Measurements from ENCODE around the gene SYPL1.
A peak's percentile ranks its signal among the peaks of the same experiment; 100 is the strongest.

SYPL1 gene

GRCh38 chr7:106121189-106121810 lies 9.2 kb upstream of the SYPL1 start:
- no peak for DNase-seq

- DNase-seq: no peak
Observed at GRCh38 chr7:106120500-106120899, 8.4 kb upstream of the SYPL1 start.

- DNase-seq: no peak
Observed at GRCh38 chr7:106119719-106120118, 7.6 kb upstream of the SYPL1 start.

- DNase-seq: no peak
Observed at GRCh38 chr7:106117786-106118544, 5.9 kb upstream of the SYPL1 start.

- peak in 1 of 3 donors; percentile 12 for DNase-seq
Observed at GRCh38 chr7:106116161-106116704, 4.1 kb upstream of the SYPL1 start.

- DNase-seq: peak in 1 of 3 donors; percentile 11
Observed at GRCh38 chr7:106114716-106115383, 2.7 kb upstream of the SYPL1 start.

- peak in 1 of 3 donors; percentile 4 for DNase-seq
Observed at GRCh38 chr7:106112972-106113421, 885 bp upstream of the SYPL1 start.

- peak; percentile 88 to 94 (median 88) for DNase-seq
Observed at GRCh38 chr7:106111655-106112117, 426 bp downstream of the SYPL1 start.

GRCh38 chr7:106110885-106111654 lies 1.0 kb downstream of the SYPL1 start:
- peak; percentile 9 to 23 (median 23) for DNase-seq

- DNase-seq: peak in 1 of 3 donors; percentile 13
Observed at GRCh38 chr7:106110238-106110560, 1.9 kb downstream of the SYPL1 start.

- DNase-seq: peak in 1 of 3 donors; percentile 12
Observed at GRCh38 chr7:106109521-106110237, 2.4 kb downstream of the SYPL1 start.

GRCh38 chr7:106108991-106109390 lies 3.1 kb downstream of the SYPL1 start:
- DNase-seq: no peak

GRCh38 chr7:106104721-106105260 lies 7.3 kb downstream of the SYPL1 start:
- peak; percentile 38 to 66 (median 40) for DNase-seq

- DNase-seq: no peak
Observed at GRCh38 chr7:106102387-106102966, 9.6 kb downstream of the SYPL1 start.

GRCh38 chr7:106101726-106102125 lies 10.4 kb downstream of the SYPL1 start:
- DNase-seq: no peak

GRCh38 chr7:106100863-106101629 lies 11.1 kb downstream of the SYPL1 start:
- DNase-seq: no peak

- no peak for DNase-seq
Observed at GRCh38 chr7:106099539-106099938, 12.6 kb downstream of the SYPL1 start.

GRCh38 chr7:106098889-106099288 lies 13.2 kb downstream of the SYPL1 start:
- no peak for DNase-seq

- no peak for DNase-seq
Observed at GRCh38 chr7:106095634-106096033, 16.5 kb downstream of the SYPL1 start.

GRCh38 chr7:106094780-106095179 lies 17.3 kb downstream of the SYPL1 start:
- DNase-seq: no peak

Data from suppressor macrophage treated with lipopolysaccharide for 1 hour (primary cell).